Endothelial cell of umbilical vein (primary cell): ENCODE data around the gene SKI. TPM values are rescaled to one million over a fixed set of nuclear protein-coding genes. Genes with fewer than 3 reads are reported as not detected.

Source experiments
- BruUV-seq: library from RNA; stranded (reverse); fragments of 400-500 nt; replicated peaks from 2 replicates; lab custom pipeline; 2021; lab: Mats Ljungman, UMichigan
- CTCF ChIA-PET: fragments of 300-600, 350-600 bp; sonication (Branson Sonifier 250); formaldehyde crosslinking; loops from one replicate; lab custom pipeline; 2021; ENCODE audit warnings: antibody characterized with exemption, inconsistent platforms; lab: Charles Lee
- POLR2A ChIA-PET: fragments of 300-600, 350-600 bp; sonication (Branson Sonifier 250); formaldehyde crosslinking; loops from one replicate; lab custom pipeline; 2021; ENCODE audit warnings: antibody characterized with exemption, inconsistent platforms; lab: Charles Lee
- DNase-seq: peaks from one replicate; pipeline ENCODE4 v3.0.0-alpha.2; 2011; ENCODE audit warnings: low read depth, low spot score
- FAIRE-seq: peaks from 2 replicates; lab custom pipeline; 2011; peaks lifted over from hg19 to GRCh38; lab: Jason Lieb, UNC
- H2AFZ ChIP-seq: 2 replicates; pipeline ENCODE4 v1.6.0; 2012; ENCODE audit warnings: low read depth, low read length, control low read depth, inconsistent platforms
- H3K27ac ChIP-seq: 2 replicates; pipeline ENCODE4 v1.5.1; 2011; ENCODE audit warnings: low read depth, mild to moderate bottlenecking, control low read depth, low read length, moderate library complexity; ENCODE audit not compliant: insufficient read depth
- H3K27me3 ChIP-seq, 2 experiments: 2 replicates each; pipeline versions ENCODE4 v1.6.0 to v1.6.1; 2011; ENCODE audit warnings: low read length in 2 of 2, mixed read lengths in 1 of 2; ENCODE audit not compliant: control insufficient read depth in 2 of 2, insufficient read depth in 2 of 2
- H3K36me3 ChIP-seq, 2 experiments: 2 replicates in 1 of 2; 3 replicates in 1 of 2; pipeline ENCODE4 v1.5.1; 2011; ENCODE audit warnings: low read length in 2 of 2, mild to moderate bottlenecking in 1 of 2, moderate library complexity in 1 of 2; ENCODE audit not compliant: control insufficient read depth in 2 of 2, insufficient read depth in 2 of 2; ENCODE audit errors: extremely low read depth in 1 of 2
- H3K4me1 ChIP-seq: 3 replicates; pipeline ENCODE4 v1.5.1; 2011; ENCODE audit warnings: mild to moderate bottlenecking, low read length; ENCODE audit not compliant: control insufficient read depth, insufficient read depth; ENCODE audit errors: extremely low read depth
- H3K4me2 ChIP-seq: 2 replicates; pipeline ENCODE4 v1.6.1; 2011; ENCODE audit warnings: low read length, control low read depth, mixed read lengths; ENCODE audit not compliant: insufficient read depth
- H3K4me3 ChIP-seq, 3 experiments: fragments of 200-600 bp in 1 of 3; sonication (generic), shearing (Covaris generic) in 1 of 3; replicated peaks in 1 of 3; 2 replicates each; pipeline ENCODE4 v1.5.1; 2011 to 2016; ENCODE audit warnings: control low read depth in 3 of 3, low read length in 3 of 3, mild to moderate bottlenecking in 2 of 3, inconsistent platforms in 1 of 3, low read depth in 1 of 3, moderate library complexity in 1 of 3; ENCODE audit not compliant: insufficient read depth in 1 of 3
- H3K79me2 ChIP-seq: 2 replicates; pipeline ENCODE4 v1.6.0; 2012; ENCODE audit warnings: low read length, inconsistent platforms; ENCODE audit not compliant: control insufficient read depth, insufficient read depth
- H3K9ac ChIP-seq: replicated peaks from 2 replicates; pipeline ENCODE3; 2011; ENCODE audit warnings: low read length, control low read depth; ENCODE audit not compliant: insufficient read depth; ENCODE audit errors: extremely low read depth
- H3K9me1 ChIP-seq: replicated peaks from 3 replicates; pipeline ENCODE4 v1.6.0; 2011; ENCODE audit warnings: mild to moderate bottlenecking, low read length; ENCODE audit not compliant: control insufficient read depth, insufficient read depth; ENCODE audit errors: extremely low read depth
- H3K9me3 ChIP-seq: replicated peaks from 2 replicates; pipeline ENCODE4 v1.5.1; 2012; ENCODE audit warnings: low read length, inconsistent platforms; ENCODE audit not compliant: control insufficient read depth, insufficient read depth
- H4K20me1 ChIP-seq: replicated peaks from 2 replicates; pipeline ENCODE3; 2011; ENCODE audit warnings: mild to moderate bottlenecking, low read length; ENCODE audit not compliant: control insufficient read depth, insufficient read depth; ENCODE audit errors: extremely low read depth
- EZH2 ChIP-seq: IDR thresholded peaks from 2 replicates; pipeline ENCODE4 v1.6.1; 2012; ENCODE audit warnings: borderline replicate concordance, low read depth, mild to moderate bottlenecking, moderate library complexity, low read length, inconsistent platforms; ENCODE audit not compliant: severe bottlenecking
- JUN ChIP-seq: IDR thresholded peaks from 2 replicates; pipeline ENCODE4 v1.6.1; 2011; ENCODE audit warnings: borderline replicate concordance, low read depth; ENCODE audit not compliant: insufficient read length, insufficient read depth
- MYC ChIP-seq: IDR thresholded peaks from one replicate; pipeline ENCODE4 v1.6.1; 2011; ENCODE audit warnings: mild to moderate bottlenecking, low read depth, low read length
- POLR2A ChIP-seq: IDR thresholded peaks from 2 replicates; pipeline ENCODE4 v1.6.1; 2012; ENCODE audit warnings: low read depth, mild to moderate bottlenecking, control low read depth, low read length
- POLR2AphosphoS5 ChIP-seq: IDR thresholded peaks from 2 replicates; pipeline ENCODE4 v1.6.1; 2012; ENCODE audit warnings: low read depth, mild to moderate bottlenecking, control low read depth, low read length, moderate library complexity; ENCODE audit not compliant: insufficient read depth
- dilution Hi-C: fragments of 300-500 bp; cut with MboI; formaldehyde crosslinking; loops from one replicate; pipeline ENCODE4 v1.15.0; 2019; ENCODE audit warnings: low sequenced_read_pairs; ENCODE audit not compliant: extremely low pct_ligation_motif_present
- intact Hi-C: fragments of 100-400 bp; cut with micrococcal nuclease; formaldehyde crosslinking; loops from one replicate; pipeline ENCODE4 v1.10.0; 2022
- polyA plus RNA-seq, 4 experiments: library from polyadenylated mRNA; depleted of rRNA in 3 of 4; stranded (reverse) in 3 of 4; unstranded in 1 of 4; fragments of >200 nt; gene quantifications; 2 replicates each; pipeline versions ENCODE4 v1.2.1 to v1.2.3, GENCODE V29; 2011 to 2012; ENCODE audit warnings: missing spikeins in 1 of 4
- total RNA-seq: library from RNA; stranded (reverse); gene quantifications from 2 replicates; pipeline ENCODE4 v1.2.3, GENCODE V29; 2021

SKI gene
- total and polyA plus RNA-seq, 2 donors (not counting 3 experiments of a cell fraction or from before 2014, with no cell fraction given): 11.6 to 80.3 TPM

- H3K4me3 ChIP-seq: no peak overlapping the region
- no peaks in the 10 kb centered on the region for H3K27me3 ChIP-seq
- FAIRE-seq (no peak), DNase-seq (no peak)
- intact Hi-C loops: no loop called here
- H3K79me2 ChIP-seq: peaks cover 96% of the 10 kb centered on the region
- H3K4me1 ChIP-seq: peaks cover 8% of the 10 kb centered on the region
- no peak overlapping the region for H2AFZ ChIP-seq
- CTCF ChIA-PET: no interaction called here
- peaks cover 0 to 3% of the 10 kb centered on the region in 2 experiments for H3K36me3 ChIP-seq
- H3K9me1 ChIP-seq: no peaks in the 10 kb centered on the region
- POLR2A ChIA-PET: no interaction called here
- H3K9ac ChIP-seq: no peak overlapping the region
- no TSS peak for BruUV-seq
- TF ChIP-seq POLR2A (no peak), MYC (no peak), POLR2AphosphoS5 (no peak), JUN (no peak)
- no peaks in the 10 kb centered on the region for H3K9me3 ChIP-seq
- H3K4me2 ChIP-seq: no peak overlapping the region
- dilution Hi-C loops: no loop called here
- H4K20me1 ChIP-seq: no peaks in the 10 kb centered on the region
- no peak overlapping the region for H3K27ac ChIP-seq
These were observed 44.7 kb downstream of the SKI start for GRCh38 chr1:2272686-2273400.

- Histone ChIP-seq H3K27ac (no peak overlapping the region), H3K9ac (no peak overlapping the region), H3K4me3 (no peak overlapping the region), H3K79me2 (peaks cover 96% of the 10 kb centered on the region), H3K9me3 (no peaks in the 10 kb centered on the region), H2AFZ (no peak overlapping the region), H3K36me3 (peaks cover 0 to 4% of the 10 kb centered on the region in 2 experiments), H3K27me3 (no peaks in the 10 kb centered on the region), H4K20me1 (no peaks in the 10 kb centered on the region), H3K4me1 (peaks cover 10% of the 10 kb centered on the region), H3K9me1 (no peaks in the 10 kb centered on the region), H3K4me2 (no peak overlapping the region)
- dilution Hi-C loops: no loop called here
- ChIA-PET POLR2A (no interaction called here), CTCF (no interaction called here)
- BruUV-seq: no TSS peak
- TF ChIP-seq EZH2 (no peak), POLR2A (no peak)
- intact Hi-C loops: no loop called here
- no peak for DNase-seq
- no peak for FAIRE-seq
These were observed 45.4 kb downstream of the SKI start for GRCh38 chr1:2273401-2274090.
